HepG2 (cell line): ENCODE results near the gene HS6ST1. TPM values are rescaled to one million over a fixed set of nuclear protein-coding genes. Genes with fewer than 3 reads are reported as not detected.
A peak's percentile ranks its signal among the peaks of the same experiment; 100 is the strongest.

ENCODE experiments used
- AHR ChIP-seq: IDR thresholded peaks from 2 replicates; pipeline ENCODE4 v1.6.1; 2018; ENCODE audit warnings: missing genetic modification reagents, missing compliant biosample characterization
- CBX1 ChIP-seq: IDR thresholded peaks from one replicate; pipeline ENCODE4 v1.6.1; 2016; ENCODE audit warnings: antibody characterized with exemption, low read depth
- DNMT1 ChIP-seq: sonication (generic); formaldehyde crosslinking; IDR thresholded peaks from 2 replicates; pipeline ENCODE4 v1.5.1; 2020; ENCODE audit warnings: mild to moderate bottlenecking, missing genetic modification reagents
- FLYWCH1 ChIP-seq: sonication (generic); formaldehyde crosslinking; IDR thresholded peaks from 2 replicates; pipeline ENCODE4 v1.8.1; 2023; ENCODE audit warnings: mild to moderate bottlenecking, missing genetic modification reagents
- GATAD1 ChIP-seq: IDR thresholded peaks from 2 replicates; pipeline ENCODE4 v1.6.1; 2016; ENCODE audit warnings: missing genetic modification reagents, missing compliant biosample characterization
- MATR3 ChIP-seq: sonication (generic); formaldehyde crosslinking; IDR thresholded peaks from 2 replicates; pipeline ENCODE4 v1.4.0; 2020; ENCODE audit warnings: missing genetic modification reagents
- MIER3 ChIP-seq: IDR thresholded peaks from 2 replicates; pipeline ENCODE4 v1.6.1; 2016; ENCODE audit warnings: missing compliant biosample characterization, borderline replicate concordance
- MTA3 ChIP-seq: sonication (generic); formaldehyde crosslinking; IDR thresholded peaks from 2 replicates; pipeline ENCODE4 v1.4.0; 2020; ENCODE audit warnings: missing genetic modification reagents
- MYC ChIP-seq: sonication (generic); formaldehyde crosslinking; IDR thresholded peaks from 2 replicates; pipeline ENCODE4 v1.9.0; 2021; ENCODE audit warnings: missing genetic modification reagents, borderline replicate concordance
- NRL ChIP-seq: sonication (generic); formaldehyde crosslinking; IDR thresholded peaks from 2 replicates; pipeline ENCODE4 v1.5.0; 2020; ENCODE audit warnings: missing genetic modification reagents, mild to moderate bottlenecking, moderate library complexity, borderline replicate concordance
- POLR2AphosphoS2 ChIP-seq: IDR thresholded peaks from 2 replicates; pipeline ENCODE4 v1.6.1; 2011; ENCODE audit warnings: low read depth, low read length, improper control_type of control experiment
- SOX13 ChIP-seq, 3 experiments: fragments of 450-650 bp in 1 of 3; sonication (generic) in 1 of 3; formaldehyde crosslinking in 1 of 3; IDR thresholded peaks in 2 of 3; conservative IDR thresholded peaks in 1 of 3; 2 replicates each; pipeline versions ENCODE4 v1.5.0 to v1.6.1; 2016 to 2020; ENCODE audit warnings: antibody characterized with exemption in 1 of 3, mild to moderate bottlenecking in 1 of 3, missing compliant biosample characterization in 1 of 3, missing genetic modification reagents in 1 of 3, moderate library complexity in 1 of 3
- STAG1 ChIP-seq: sonication (generic); formaldehyde crosslinking; IDR thresholded peaks from 2 replicates; pipeline ENCODE4 v1.4.0; 2020; ENCODE audit warnings: missing genetic modification reagents
- STAT6 ChIP-seq: sonication (generic); formaldehyde crosslinking; IDR thresholded peaks from 2 replicates; pipeline ENCODE4 v1.4.0; 2020; ENCODE audit warnings: missing genetic modification reagents, mild to moderate bottlenecking, borderline replicate concordance
- TSC22D2 ChIP-seq: sonication (generic); formaldehyde crosslinking; IDR thresholded peaks from 2 replicates; pipeline ENCODE4 v1.5.1; 2020; ENCODE audit warnings: missing genetic modification reagents, mild to moderate bottlenecking, borderline replicate concordance
- ZFX ChIP-seq: sonication (generic); formaldehyde crosslinking; IDR thresholded peaks from 2 replicates; pipeline ENCODE4 v1.4.0; 2020; ENCODE audit warnings: mild to moderate bottlenecking, low read depth, missing genetic modification reagents, moderate library complexity
- ZNF136 ChIP-seq: sonication (generic); formaldehyde crosslinking; IDR thresholded peaks from 2 replicates; pipeline ENCODE4 v1.8.1; 2022; ENCODE audit warnings: low read depth, mild to moderate bottlenecking, moderate library complexity, missing genetic modification reagents
- ZNF234 ChIP-seq: sonication (generic); formaldehyde crosslinking; conservative IDR thresholded peaks from 2 replicates; pipeline ENCODE4 v1.5.1; 2020; ENCODE audit warnings: mild to moderate bottlenecking, missing genetic modification reagents
- ZNF260 ChIP-seq: sonication (generic); formaldehyde crosslinking; IDR thresholded peaks from 2 replicates; pipeline ENCODE4 v1.4.0; 2020; ENCODE audit warnings: missing genetic modification reagents, low read depth, mild to moderate bottlenecking, borderline replicate concordance
- ZNF607 ChIP-seq: sonication (generic); formaldehyde crosslinking; IDR thresholded peaks from 2 replicates; pipeline ENCODE4 v1.5.1; 2020; ENCODE audit warnings: missing genetic modification reagents, mild to moderate bottlenecking, borderline replicate concordance
- ZNF766 ChIP-seq: sonication (generic); formaldehyde crosslinking; IDR thresholded peaks from 2 replicates; pipeline ENCODE4 v1.5.0; 2020; ENCODE audit warnings: missing genetic modification reagents, borderline replicate concordance
- ZNF773 ChIP-seq: sonication (generic); formaldehyde crosslinking; IDR thresholded peaks from 2 replicates; pipeline ENCODE4 v1.4.0; 2020; ENCODE audit warnings: missing genetic modification reagents, borderline replicate concordance
- ZNF883 ChIP-seq: sonication (generic); formaldehyde crosslinking; IDR thresholded peaks from 2 replicates; pipeline ENCODE4 v1.5.1; 2020; ENCODE audit warnings: mild to moderate bottlenecking, missing genetic modification reagents; ENCODE audit errors: not compliant biosample characterization
- polyA plus RNA-seq, 8 experiments: library from polyadenylated mRNA; depleted of rRNA in 3 of 8; stranded (reverse) in 7 of 8; unstranded in 1 of 8; fragments of >200 nt; fragmentation: Illumina TruSeq in 4 of 8; extraction: Trizol in 4 of 8; gene quantifications; 2 replicates each; pipeline versions ENCODE4 v1.2.1 to v1.2.3, GENCODE V29; 2011 to 2016; ENCODE audit warnings: low read depth in 4 of 8, missing spikeins in 1 of 8, mixed read lengths in 1 of 8; ENCODE audit not compliant: insufficient read depth in 1 of 8
- total RNA-seq, 5 experiments: library from RNA; depleted of rRNA; stranded (reverse); fragments of >200 nt; fragmentation: Illumina TruSeq; extraction: Trizol; gene quantifications; 2 replicates each; pipeline ENCODE4 v1.2.3, GENCODE V29; 2016; ENCODE audit warnings: low read depth in 1 of 5
- TF ChIP-seq, protein P1 (sequence below): sonication (generic); formaldehyde crosslinking; IDR thresholded peaks from 2 replicates; pipeline ENCODE4 v1.5.1; 2020; ENCODE audit warnings: mild to moderate bottlenecking, missing genetic modification reagents, moderate library complexity
- TF ChIP-seq, protein P2 (sequence below): IDR thresholded peaks from 2 replicates; pipeline ENCODE4 v1.6.1; 2012; ENCODE audit warnings: inconsistent platforms

HS6ST1 gene
- total and polyA plus RNA-seq, 2 of the 13 experiments (the other 11 are each of a cell fraction or from before 2014, with no cell fraction given), result 34.5 to 84.6 TPM

- TF ChIP-seq ZNF773, result no peak
- TF ChIP-seq ZNF883, result peak; percentile 32
- no peak for TF ChIP-seq FLYWCH1
- TF ChIP-seq ZNF607 (CRISPR knock-in tag), result no peak
- no peak for TF ChIP-seq CBX1
- TF ChIP-seq SOX13 (IDR thresholded peaks at IDR 0.05), result no peak
- TF ChIP-seq SOX13 (CRISPR knock-in tag; conservative IDR thresholded peaks at IDR 0.05 in 1 of 2, IDR thresholded peaks at IDR 0.05 in 1 of 2), result peak in 1 of 2 experiments; percentile 33; a peak in 1 of 4 replicates
- TF ChIP-seq POLR2AphosphoS2, result no peak
- TF ChIP-seq MIER3 (CRISPR knock-in tag), result no peak
- TF ChIP-seq TSC22D2 (CRISPR knock-in tag), result no peak
- no peak; the same call in 1 of the 2 replicates for TF ChIP-seq STAT6 (CRISPR knock-in tag)
- TF ChIP-seq STAG1 (CRISPR knock-in tag), result peak; percentile 23
- no peak for TF ChIP-seq ZNF234 (CRISPR knock-in tag)
- TF ChIP-seq ZNF766 (CRISPR knock-in tag), result no peak
- TF ChIP-seq GATAD1 (CRISPR knock-in tag), result no peak
- 0 out of 2 replicates have a peak, but pooled peaks have one; percentile 10 for TF ChIP-seq ZNF136 (CRISPR knock-in tag)
- TF ChIP-seq, protein P1, sequence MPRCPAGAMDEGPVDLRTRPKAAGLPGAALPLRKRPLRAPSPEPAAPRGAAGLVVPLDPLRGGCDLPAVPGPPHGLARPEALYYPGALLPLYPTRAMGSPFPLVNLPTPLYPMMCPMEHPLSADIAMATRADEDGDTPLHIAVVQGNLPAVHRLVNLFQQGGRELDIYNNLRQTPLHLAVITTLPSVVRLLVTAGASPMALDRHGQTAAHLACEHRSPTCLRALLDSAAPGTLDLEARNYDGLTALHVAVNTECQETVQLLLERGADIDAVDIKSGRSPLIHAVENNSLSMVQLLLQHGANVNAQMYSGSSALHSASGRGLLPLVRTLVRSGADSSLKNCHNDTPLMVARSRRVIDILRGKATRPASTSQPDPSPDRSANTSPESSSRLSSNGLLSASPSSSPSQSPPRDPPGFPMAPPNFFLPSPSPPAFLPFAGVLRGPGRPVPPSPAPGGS, result 0 out of 2 replicates have a peak, but pooled peaks have one; percentile 27
- TF ChIP-seq MATR3 (CRISPR knock-in tag), result no peak
- TF ChIP-seq, protein P2, sequence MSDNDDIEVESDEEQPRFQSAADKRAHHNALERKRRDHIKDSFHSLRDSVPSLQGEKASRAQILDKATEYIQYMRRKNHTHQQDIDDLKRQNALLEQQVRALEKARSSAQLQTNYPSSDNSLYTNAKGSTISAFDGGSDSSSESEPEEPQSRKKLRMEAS, result peak; percentile 74
- 0 out of 2 replicates have a peak, but pooled peaks have one; percentile 28 for TF ChIP-seq ZFX (CRISPR knock-in tag)
- TF ChIP-seq MTA3 (CRISPR knock-in tag), result no peak
- peak; percentile 66; the same call in 1 of the 2 replicates for TF ChIP-seq NRL (CRISPR knock-in tag)
- TF ChIP-seq ZNF260 (CRISPR knock-in tag), result no peak
- peak; percentile 44; the same call in 1 of the 2 replicates for TF ChIP-seq MYC (CRISPR knock-in tag)
- TF ChIP-seq DNMT1, result no peak
- TF ChIP-seq AHR (CRISPR knock-in tag), result 0 out of 2 replicates have a peak, but pooled peaks have one; percentile 48
Measured at GRCh38 chr2:128325611-128326181, 7.0 kb upstream of the HS6ST1 start (continued).
